Endodermal cell (in vitro differentiated cells): ENCODE measurements around the gene ZNF532. TPM values are rescaled to one million over a fixed set of nuclear protein-coding genes. Genes with fewer than 3 reads are reported as not detected.

Experiments used
- DNase-seq: peaks from one replicate; pipeline ENCODE4 v3.0.0-alpha.2; 2017
- H3K27ac ChIP-seq: 2 replicates; pipeline ENCODE4 v1.5.1; 2013; ENCODE audit warnings: mild to moderate bottlenecking, low read depth, low read length, moderate library complexity
- H3K27me3 ChIP-seq: 2 replicates; pipeline ENCODE4 v1.6.1; 2013; ENCODE audit warnings: mild to moderate bottlenecking, low read length, moderate library complexity; ENCODE audit not compliant: insufficient read depth, control insufficient read depth, poor library complexity, severe bottlenecking
- H3K36me3 ChIP-seq: 2 replicates; pipeline ENCODE4 v1.7.0; 2013; ENCODE audit warnings: mild to moderate bottlenecking, low read length, moderate library complexity; ENCODE audit not compliant: control insufficient read depth, insufficient read depth
- H3K4me1 ChIP-seq: one replicate; pipeline ENCODE4 v1.7.0; 2013; ENCODE audit warnings: low read length; ENCODE audit not compliant: control insufficient read depth, insufficient read depth
- H3K4me3 ChIP-seq: 2 replicates; pipeline ENCODE4 v1.5.1; 2013; ENCODE audit warnings: mild to moderate bottlenecking, low read length, moderate library complexity
- H3K9ac ChIP-seq: 2 replicates; pipeline ENCODE4 v1.6.1; 2013; ENCODE audit warnings: mild to moderate bottlenecking, low read length, moderate library complexity; ENCODE audit not compliant: poor library complexity, severe bottlenecking; ENCODE audit errors: extremely low read depth
- H3K9me3 ChIP-seq: 2 replicates; pipeline ENCODE4 v1.6.1; 2013; ENCODE audit warnings: mild to moderate bottlenecking, low read length, moderate library complexity; ENCODE audit not compliant: control insufficient read depth
- H3K27ac Mint-ChIP-seq: 2 replicates; pipeline ENCODE4 v1.8.0; 2020; ENCODE audit warnings: mixed read lengths
- H3K27me3 Mint-ChIP-seq: 2 replicates; pipeline ENCODE4 v1.8.0; 2021; ENCODE audit warnings: mild to moderate bottlenecking, mixed read lengths; ENCODE audit not compliant: insufficient read depth
- H3K36me3 Mint-ChIP-seq: 2 replicates; pipeline ENCODE4 v1.8.0; 2020; ENCODE audit warnings: low read depth, mixed read lengths
- H3K4me1 Mint-ChIP-seq: 2 replicates; pipeline ENCODE4 v1.8.0; 2020; ENCODE audit warnings: mixed read lengths
- H3K4me3 Mint-ChIP-seq: 2 replicates; pipeline ENCODE4 v1.8.0; 2020; ENCODE audit warnings: mild to moderate bottlenecking, moderate library complexity, mixed read lengths
- H3K9me3 Mint-ChIP-seq: 2 replicates; pipeline ENCODE4 v1.8.0; 2020; ENCODE audit warnings: mild to moderate bottlenecking, mixed read lengths
- CTCF ChIP-seq: fragments of 200-600 bp; sonication (generic); conservative IDR thresholded peaks from 2 replicates; pipeline ENCODE4 v1.5.0; 2021; ENCODE audit warnings: antibody characterized with exemption, mild to moderate bottlenecking
- WGBS, 2 experiments: methylation state at CpG; one replicate each; pipeline versions ENCODE4 v1.1.5 to v1.1.7; 2013; ENCODE audit warnings: missing lambda C conversion rate in 2 of 2, mixed read lengths in 1 of 2; ENCODE audit not compliant: insufficient coverage in 1 of 2, insufficient read length in 1 of 2; 5-methylcytosine and 5-hydroxymethylcytosine counted together
- total RNA-seq, 2 donors: library from RNA; stranded (reverse); fragmentation: NEBNext Ultra II Directional in 1 of 2; extraction: Animal tissue kit (Norgen Biotek cat#: 25700) in 1 of 2; gene quantifications; 2 replicates in 1 of 2; 3 replicates in 1 of 2; pipeline ENCODE4 v1.2.1, GENCODE V29; 2021

Gene ZNF532
- total RNA-seq, 2 donors from 2014 or later, result 138 to 207 TPM

GRCh38 chr18:58845928-58846724, 18.6 kb upstream of the ZNF532 start:
- Histone ChIP-seq H3K9me3 (no peaks in the 10 kb centered on the region), H3K27me3 (no peaks in the 10 kb centered on the region), H3K27ac (peak overlapping the region; percentile 60), H3K4me3 (no peak overlapping the region), H3K36me3 (no peaks in the 10 kb centered on the region), H3K4me1 (peaks cover 25% of the 10 kb centered on the region), H3K9ac (no peak overlapping the region)
- Mint-ChIP-seq H3K27me3 (no peaks in the 10 kb centered on the region), H3K4me3 (no peak overlapping the region), H3K9me3 (peaks cover 10% of the 10 kb centered on the region), H3K4me1 (peaks cover 66% of the 10 kb centered on the region), H3K27ac (peak overlapping the region; percentile 99), H3K36me3 (no peaks in the 10 kb centered on the region)
- no peak for DNase-seq
- WGBS, 2 experiments, result 86 to 87% methylated on average over 16 to 17 of the region's 17 CpGs
- TF ChIP-seq CTCF, result no peak

GRCh38 chr18:58847383-58848071, 17.1 kb upstream of the ZNF532 start:
- TF ChIP-seq CTCF, result no peak
- peak; percentile 97 for DNase-seq
- Mint-ChIP-seq H3K27ac (peak overlapping the region; percentile 99), H3K27me3 (no peaks in the 10 kb centered on the region), H3K4me3 (peak overlapping the region; percentile 51), H3K4me1 (peaks cover 73% of the 10 kb centered on the region), H3K36me3 (no peaks in the 10 kb centered on the region), H3K9me3 (peaks cover 10% of the 10 kb centered on the region)
- Histone ChIP-seq H3K4me3 (peak overlapping the region; percentile 57), H3K27me3 (no peaks in the 10 kb centered on the region), H3K4me1 (peaks cover 32% of the 10 kb centered on the region), H3K9ac (peak overlapping the region; percentile 79), H3K36me3 (no peaks in the 10 kb centered on the region), H3K27ac (peak overlapping the region; percentile 100), H3K9me3 (no peaks in the 10 kb centered on the region)
- 1 to 3% methylated on average over 21 to 29 of the region's 29 CpGs for WGBS, 2 experiments

- WGBS, 2 experiments, result 64 to 84% methylated on average over 3 of the region's 3 CpGs
- H3K27ac Mint-ChIP-seq, result peak overlapping the region; percentile 99
- peaks cover 10% of the 10 kb centered on the region for H3K9me3 Mint-ChIP-seq
- H3K27me3 Mint-ChIP-seq, result no peaks in the 10 kb centered on the region
- no peaks in the 10 kb centered on the region for H3K36me3 Mint-ChIP-seq
- Histone ChIP-seq H3K9ac (peak overlapping the region; percentile 79), H3K27me3 (no peaks in the 10 kb centered on the region), H3K4me1 (peaks cover 30% of the 10 kb centered on the region), H3K36me3 (no peaks in the 10 kb centered on the region), H3K4me3 (peak overlapping the region; percentile 26), H3K9me3 (no peaks in the 10 kb centered on the region), H3K27ac (peak overlapping the region; percentile 100)
- DNase-seq, result peak; percentile 76
- H3K4me1 Mint-ChIP-seq, result peaks cover 66% of the 10 kb centered on the region
- TF ChIP-seq CTCF, result no peak
- peak overlapping the region; percentile 51 for H3K4me3 Mint-ChIP-seq
Observed at GRCh38 chr18:58848685-58849084, 16.0 kb upstream of the ZNF532 start.
